Measurements from ENCODE around the gene DUSP12. TPM values are rescaled to one million over a fixed set of nuclear protein-coding genes. Genes with fewer than 3 reads are reported as not detected.

DUSP12 gene
- total and polyA plus RNA-seq, 2 experiments from 2014 or later, result 28.4 to 37.2 TPM

- Histone ChIP-seq H3K36me3 (ENCODE audit: insufficient read depth) (no peaks in the 10 kb centered on the region), H3K4me1 (ENCODE audit: insufficient read depth) (0 out of 2 replicates have a peak, but pooled peaks cover 4% of the 10 kb centered on the region), H4K20me1 (replicated peaks; ENCODE audit: insufficient read depth) (no peaks in the 10 kb centered on the region), H3K9me2 (ENCODE audit: insufficient read depth) (no peaks in the 10 kb centered on the region), H3K4me2 (no peak overlapping the region), H3K79me2 (replicated peaks; ENCODE audit: insufficient read depth) (peaks cover 9% of the 10 kb centered on the region; the same call in 1 of the 2 replicates), H3K27me3 (ENCODE audit: insufficient read depth) (no peaks in the 10 kb centered on the region), H3K4me3 (no peak overlapping the region), H2AFZ (no peak overlapping the region), H3K27ac (ENCODE audit: low read depth) (no peak overlapping the region), H3F3A (replicated peaks; ENCODE audit: low read depth) (0 out of 2 replicates have a peak, but pooled peaks cover 3% of the 10 kb centered on the region)
- no peak overlapping the region for H3K27ac Mint-ChIP-seq
- no peaks in the 10 kb centered on the region for H3K9me3 Mint-ChIP-seq
- no peaks in the 10 kb centered on the region for H3K36me3 Mint-ChIP-seq (ENCODE audit: low read depth)
- ATAC-seq (no peak), DNase-seq (ENCODE audit: low spot score) (no peak)
- H3K27me3 Mint-ChIP-seq (ENCODE audit: insufficient read depth, low read depth, poor library complexity), result peaks cover 9% of the 10 kb centered on the region
- H3K4me3 Mint-ChIP-seq, result no peak overlapping the region
- H3K4me1 Mint-ChIP-seq, result peaks cover 5% of the 10 kb centered on the region; the same call in 1 of the 3 replicates
- TF ChIP-seq ZNF331 (CRISPR knock-in tag; IDR thresholded peaks at IDR 0.05; ENCODE audit: low read depth) (no peak), CTCF (conservative IDR thresholded peaks at IDR 0.05; ENCODE audit: low read depth in 2 of 2) (no peak), STAT1 (IDR thresholded peaks at IDR 0.05; ENCODE audit: unreplicated experiment) (no peak), POLR2AphosphoS5 (IDR thresholded peaks at IDR 0.05; ENCODE audit: low read depth) (no peak), ZNF114 (CRISPR knock-in tag; IDR thresholded peaks at IDR 0.05) (no peak), REST (IDR thresholded peaks at IDR 0.05; ENCODE audit: unreplicated experiment) (no peak), NANOG (IDR thresholded peaks at IDR 0.05; ENCODE audit: borderline replicate concordance) (no peak), ZNF462 (CRISPR knock-in tag; IDR thresholded peaks at IDR 0.05) (no peak), EZH2phosphoT487 (IDR thresholded peaks at IDR 0.05; ENCODE audit: unreplicated experiment) (no peak), EZH2 (IDR thresholded peaks at IDR 0.05; ENCODE audit: low read depth, unreplicated experiment) (no peak), JUNB (IDR thresholded peaks at IDR 0.05; ENCODE audit: unreplicated experiment) (no peak), CREB1 (CRISPR knock-in tag; IDR thresholded peaks at IDR 0.05; ENCODE audit: low read depth) (no peak)
- TF ChIP-seq, protein P1, sequence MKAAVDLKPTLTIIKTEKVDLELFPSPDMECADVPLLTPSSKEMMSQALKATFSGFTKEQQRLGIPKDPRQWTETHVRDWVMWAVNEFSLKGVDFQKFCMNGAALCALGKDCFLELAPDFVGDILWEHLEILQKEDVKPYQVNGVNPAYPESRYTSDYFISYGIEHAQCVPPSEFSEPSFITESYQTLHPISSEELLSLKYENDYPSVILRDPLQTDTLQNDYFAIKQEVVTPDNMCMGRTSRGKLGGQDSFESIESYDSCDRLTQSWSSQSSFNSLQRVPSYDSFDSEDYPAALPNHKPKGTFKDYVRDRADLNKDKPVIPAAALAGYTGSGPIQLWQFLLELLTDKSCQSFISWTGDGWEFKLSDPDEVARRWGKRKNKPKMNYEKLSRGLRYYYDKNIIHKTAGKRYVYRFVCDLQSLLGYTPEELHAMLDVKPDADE (IDR thresholded peaks at IDR 0.05), result no peak
Observed at GRCh38 chr1:161768461-161768860, 18.9 kb downstream of the DUSP12 start.

Data from GM23338 (cell line).